Muscle of leg (tissue), 16 donors: Measurements from ENCODE around the gene EIF3B. TPM values are rescaled to one million over a fixed set of nuclear protein-coding genes. Genes with fewer than 3 reads are reported as not detected.
"Not testable (repeated sequence)": the region's sequence is repeated elsewhere in the genome, so short reads cannot be mapped to it uniquely, and the experiment has no call there.

Source experiments
- DNase-seq: peaks from one replicate; pipeline ENCODE4 v3.0.0; 2013
- H3K27ac ChIP-seq: one replicate; pipeline ENCODE4 v1.5.1; 2013; ENCODE audit warnings: mild to moderate bottlenecking, low read length, control low read depth
- H3K27me3 ChIP-seq: one replicate; pipeline ENCODE4 v1.6.1; 2013; ENCODE audit warnings: low read length; ENCODE audit not compliant: control insufficient read depth, insufficient read depth
- H3K36me3 ChIP-seq: one replicate; pipeline ENCODE4 v1.6.1; 2013; ENCODE audit warnings: low read length; ENCODE audit not compliant: control insufficient read depth, insufficient read depth
- H3K4me1 ChIP-seq: one replicate; pipeline ENCODE4 v1.6.1; 2013; ENCODE audit warnings: low read length; ENCODE audit not compliant: control insufficient read depth, insufficient read depth
- H3K4me3 ChIP-seq: one replicate; pipeline ENCODE4 v1.5.1; 2013; ENCODE audit warnings: low read length, control low read depth
- H3K9me3 ChIP-seq: replicated peaks from 2 replicates; pipeline ENCODE4 v1.6.1; 2013; ENCODE audit warnings: low read depth, low read length; ENCODE audit not compliant: control insufficient read depth
- WGBS: methylation state at CpG from one replicate; pipeline ENCODE4 v1.1.5; 2013; ENCODE audit warnings: missing lambda C conversion rate; ENCODE audit not compliant: insufficient coverage; 5-methylcytosine and 5-hydroxymethylcytosine counted together
- long read RNA-seq, 11 donors: transcript quantifications; one replicate each; lab custom pipeline, GENCODE V29; 2026
- polyA plus RNA-seq, 8 donors: library from polyadenylated mRNA; unstranded; fragments of 120-200 nt; gene quantifications; one replicate each; pipeline versions ENCODE4 v1.2.1 to v1.2.3, GENCODE V29; 2013; ENCODE audit warnings: inconsistent platforms in 1 of 8, low replicate concordance in 1 of 8; ENCODE audit not compliant: insufficient read length in 8 of 8, insufficient read depth in 1 of 8
- total RNA-seq: library from RNA; stranded (reverse); fragments of 120-200 nt; gene quantifications from one replicate; pipeline ENCODE4 v1.2.4, GENCODE V29; 2013

Gene EIF3B
- total RNA-seq (94.4 TPM), polyA plus RNA-seq (100 to 1,000 TPM in 4 of 8 donors, 10 to 100 TPM in 4; 92.7 to 116 (median 99.6) TPM)
- long read RNA-seq, donor 1, partial matches to known transcripts: 0 of 7 reads
- long read RNA-seq, donor 1, other reads (novel, unspliced or antisense): 0 of 7 reads
- long read RNA-seq, donor 2, partial matches to known transcripts: 0 of 1 reads
- long read RNA-seq, donor 2, other reads (novel, unspliced or antisense): 0 of 1 reads
- long read RNA-seq, donor 3, transcript EIF3B-202 (19 exons, 2,966 nt): major isoform, 11 of 20 reads
- long read RNA-seq, donor 3, transcript EIF3B-201 (19 exons, 3,055 nt): minor isoform, 9 of 20 reads
- long read RNA-seq, donor 3, partial matches to known transcripts: 0 of 20 reads
- long read RNA-seq, donor 3, other reads (novel, unspliced or antisense): 0 of 20 reads
- long read RNA-seq, donor 4, transcript EIF3B-202 (19 exons, 2,966 nt): major isoform, 5 of 11 reads
- long read RNA-seq, donor 4, partial matches to known transcripts: 0 of 11 reads
- long read RNA-seq, donor 4, other reads (novel, unspliced or antisense): 0 of 11 reads
- long read RNA-seq, donor 5, transcript EIF3B-202 (19 exons, 2,966 nt): major isoform, 12 of 24 reads
- long read RNA-seq, donor 5, transcript EIF3B-201 (19 exons, 3,055 nt): minor isoform, 10 of 24 reads
- long read RNA-seq, donor 5, partial matches to known transcripts: 0 of 24 reads
- long read RNA-seq, donor 5, other reads (novel, unspliced or antisense): 0 of 24 reads
- long read RNA-seq, donor 6, transcript EIF3B-201 (19 exons, 3,055 nt): major isoform, 12 of 32 reads
- long read RNA-seq, donor 6, transcript EIF3B-202 (19 exons, 2,966 nt): minor isoform, 10 of 32 reads
- long read RNA-seq, donor 6, partial matches to known transcripts: 10 of 32 reads
- long read RNA-seq, donor 6, other reads (novel, unspliced or antisense): 0 of 32 reads
- long read RNA-seq, donor 7, transcript EIF3B-201 (19 exons, 3,055 nt): major isoform, 7 of 20 reads
- long read RNA-seq, donor 7, transcript EIF3B-202 (19 exons, 2,966 nt): minor isoform, 5 of 20 reads
- long read RNA-seq, donor 7, partial matches to known transcripts: 8 of 20 reads
- long read RNA-seq, donor 7, other reads (novel, unspliced or antisense): 0 of 20 reads
- long read RNA-seq, donor 8, partial matches to known transcripts: 0 of 3 reads
- long read RNA-seq, donor 8, other reads (novel, unspliced or antisense): 0 of 3 reads
- long read RNA-seq, donor 9, partial matches to known transcripts: 10 of 14 reads
- long read RNA-seq, donor 9, other reads (novel, unspliced or antisense): 0 of 14 reads
- long read RNA-seq, donor 10, partial matches to known transcripts: 0 of 8 reads
- long read RNA-seq, donor 10, other reads (novel, unspliced or antisense): 0 of 8 reads
- long read RNA-seq, donor 11, transcript EIF3B-202 (19 exons, 2,966 nt): major isoform, 7 of 12 reads
- long read RNA-seq, donor 11, transcript EIF3B-201 (19 exons, 3,055 nt): minor isoform, 5 of 12 reads
- long read RNA-seq, donor 11, partial matches to known transcripts: 0 of 12 reads
- long read RNA-seq, donor 11, other reads (novel, unspliced or antisense): 0 of 12 reads

- H3K36me3 ChIP-seq: peaks cover 19% of the 10 kb centered on the region
- H3K27ac ChIP-seq: peak within 1 kb of the TSS; percentile 98
- WGBS: under 1% methylated on average over 51 of the region's 55 CpGs
- no peaks in the 10 kb centered on the region for H3K27me3 ChIP-seq
- DNase-seq: peak; percentile 98
- H3K4me1 ChIP-seq: peaks cover 28% of the 10 kb centered on the region
- H3K9me3 ChIP-seq: no peaks in the 10 kb centered on the region
- H3K4me3 ChIP-seq: peak within 1 kb of the TSS; percentile 91
These were observed at the start of gene EIF3B for GRCh38 chr7:2354186-2354938. TSS of gene EIF3B (plus strand) at chr7:2354827. CDS start at chr7:2354922, 95 bp downstream.

- DNase-seq, H3K4me3 ChIP-seq, H3K4me1 ChIP-seq, H3K36me3 ChIP-seq, H3K27ac ChIP-seq, H3K27me3 ChIP-seq, H3K9me3 ChIP-seq: not testable (repeated sequence)
- WGBS: no CpG with 5 or more reads among the region's 6 CpGs
These were observed 49.4 kb upstream of the EIF3B start for GRCh38 chr7:2305258-2305657.

- no CpG with 5 or more reads among the region's 6 CpGs for WGBS
- peak overlapping the region; percentile 4 for H3K27ac ChIP-seq
These were observed 47.9 kb upstream of the EIF3B start for GRCh38 chr7:2306688-2307087.

GRCh38 chr7:2307690-2308107 is 46.9 kb upstream of the EIF3B start:
- no peak for DNase-seq
- 82% methylated on average over 3 of the region's 7 CpGs for WGBS
- Histone ChIP-seq H3K36me3 (no peaks in the 10 kb centered on the region), H3K27ac (no peak overlapping the region), H3K4me1 (peaks cover 7% of the 10 kb centered on the region), H3K9me3 (no peaks in the 10 kb centered on the region), H3K27me3 (no peaks in the 10 kb centered on the region), H3K4me3 (no peak overlapping the region)

More at GRCh38 chr7:2306688-2307087, 47.9 kb upstream of the EIF3B start:
- no peak for DNase-seq
- no peaks in the 10 kb centered on the region for H3K27me3 ChIP-seq
- H3K9me3 ChIP-seq: no peaks in the 10 kb centered on the region
- peaks cover 7% of the 10 kb centered on the region for H3K4me1 ChIP-seq
- H3K4me3 ChIP-seq: no peak overlapping the region
- no peaks in the 10 kb centered on the region for H3K36me3 ChIP-seq

- Histone ChIP-seq H3K4me1 (peaks cover 13% of the 10 kb centered on the region), H3K36me3 (no peaks in the 10 kb centered on the region), H3K27ac (no peak overlapping the region), H3K4me3 (no peak overlapping the region), H3K27me3 (no peaks in the 10 kb centered on the region), H3K9me3 (no peaks in the 10 kb centered on the region)
- no peak for DNase-seq
- 58% methylated on average over 20 of the region's 20 CpGs for WGBS
These were observed 44.7 kb upstream of the EIF3B start for GRCh38 chr7:2309889-2310331.

- WGBS: 68% methylated on average over 11 of the region's 17 CpGs
- no peak overlapping the region for H3K27ac ChIP-seq
- no peak overlapping the region for H3K4me3 ChIP-seq
- H3K4me1 ChIP-seq: peaks cover 11% of the 10 kb centered on the region
- H3K9me3 ChIP-seq: no peaks in the 10 kb centered on the region
- H3K36me3 ChIP-seq: no peaks in the 10 kb centered on the region
- no peaks in the 10 kb centered on the region for H3K27me3 ChIP-seq
- DNase-seq: no peak
These were observed 42.2 kb upstream of the EIF3B start for GRCh38 chr7:2312267-2312929.

- H3K27me3 ChIP-seq: no peaks in the 10 kb centered on the region
- no peaks in the 10 kb centered on the region for H3K36me3 ChIP-seq
- H3K9me3 ChIP-seq: no peaks in the 10 kb centered on the region
- no peak for DNase-seq
- peak overlapping the region; percentile 29 for H3K27ac ChIP-seq
- 19% methylated on average over 35 of the region's 42 CpGs for WGBS
- H3K4me1 ChIP-seq: peaks cover 11% of the 10 kb centered on the region
- H3K4me3 ChIP-seq: peak overlapping the region; percentile 88
These were observed 41.0 kb upstream of the EIF3B start for GRCh38 chr7:2313450-2314208.
